Activated CD4-positive, alpha-beta T cell treated with anti-CD3 and anti-CD28 coated beads for 1 hour (primary cell): Measurements from ENCODE around the gene ATR.
"Not testable (repeated sequence)": the region's sequence is repeated elsewhere in the genome, so short reads cannot be mapped to it uniquely, and the experiment has no call there.

Experiments
- DNase-seq: peaks from one replicate; pipeline ENCODE4 v3.0.0-alpha.2; 2020

Gene ATR

GRCh38 chr3:142592268-142592667 is 13.7 kb upstream of the ATR start:
- DNase-seq: not testable (repeated sequence)

GRCh38 chr3:142588703-142589102 is 10.2 kb upstream of the ATR start:
- no peak for DNase-seq

GRCh38 chr3:142586803-142587406 is 8.4 kb upstream of the ATR start:
- DNase-seq: no peak

- not testable (repeated sequence) for DNase-seq
Measured at GRCh38 chr3:142581070-142581469, 2.5 kb upstream of the ATR start.

DNA sequence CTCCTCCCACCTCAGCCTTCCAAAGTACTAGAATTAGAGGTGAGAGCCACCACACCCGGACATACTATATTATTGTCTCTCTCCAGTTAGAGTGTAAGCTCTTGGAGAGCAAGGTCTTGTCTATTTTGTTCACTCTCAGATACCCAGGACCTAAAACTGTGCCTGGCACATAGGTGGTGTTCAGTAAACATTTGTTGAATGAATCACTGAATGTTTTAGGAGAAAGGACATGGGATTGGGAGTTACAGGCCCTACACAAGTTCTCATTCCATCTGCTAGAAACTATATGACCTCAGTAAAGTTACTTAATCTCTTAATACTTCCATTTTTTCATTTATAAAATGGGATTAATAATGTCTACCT is 1.5 kb upstream of the ATR start:
- DNase-seq: no peak

- no peak for DNase-seq
Measured at GRCh38 chr3:142577696-142578328, 721 bp downstream of the ATR start.

DNA sequence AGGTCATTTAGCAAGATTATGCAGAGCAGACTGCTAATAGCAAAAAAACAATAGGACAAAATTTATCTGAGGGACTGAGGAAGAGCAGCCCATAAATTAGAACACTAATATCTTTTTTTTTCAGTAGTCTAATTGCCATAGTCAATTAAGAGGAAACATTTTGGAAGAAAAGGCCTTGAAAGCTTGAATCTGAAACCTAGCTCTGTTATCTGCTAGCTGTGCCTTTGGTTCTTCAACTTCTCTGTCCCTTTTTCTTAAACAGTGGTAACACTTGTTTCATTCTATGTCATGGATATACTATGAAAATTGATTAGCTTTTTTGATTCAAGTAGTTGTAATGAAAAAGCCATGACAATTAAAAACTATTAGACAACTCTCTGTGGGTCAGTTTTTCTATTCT is 1.7 kb downstream of the ATR start:
- DNase-seq: no peak

DNA sequence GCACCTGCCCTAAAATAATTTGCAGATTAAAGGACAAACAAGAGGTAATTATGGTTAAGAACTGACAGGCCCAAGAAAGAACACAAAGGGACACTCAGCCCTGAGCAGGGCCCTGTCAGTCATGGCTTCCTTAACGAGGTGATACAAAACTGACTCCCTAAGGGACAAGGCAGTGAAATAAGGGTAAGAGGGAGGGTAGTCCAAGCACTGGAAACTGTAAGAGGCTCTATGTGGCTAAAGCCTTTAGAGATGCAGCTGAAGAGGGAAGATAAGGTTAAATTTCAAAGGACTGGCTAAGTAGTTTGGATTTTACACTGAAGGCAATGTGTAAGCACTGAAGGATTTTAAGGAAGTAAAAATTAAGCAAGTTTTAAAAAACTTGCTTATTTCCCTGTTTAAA is 3.9 kb downstream of the ATR start:
- DNase-seq: no peak

DNA sequence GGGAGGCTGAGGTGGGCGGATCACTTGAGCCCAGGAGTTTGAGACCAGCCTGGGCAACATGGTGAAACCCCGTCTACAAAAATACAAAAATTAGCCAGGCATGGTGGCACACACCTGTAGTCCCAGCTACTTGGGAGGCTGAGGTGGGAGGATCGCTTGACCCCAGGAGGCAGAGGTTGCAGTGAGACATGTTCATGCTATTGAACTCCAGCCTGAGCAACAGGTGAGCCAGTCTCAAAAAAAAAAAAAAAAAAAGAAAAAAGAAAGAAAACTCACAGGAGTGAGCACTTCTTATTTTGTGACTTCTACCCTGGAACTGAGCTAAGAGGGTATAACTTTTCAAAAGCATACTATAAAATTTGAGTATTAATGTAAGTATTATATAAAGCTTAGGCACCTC is 4.3 kb downstream of the ATR start:
- DNase-seq: not testable (repeated sequence)

- not testable (repeated sequence) for DNase-seq
Measured at GRCh38 chr3:142569422-142569821, 9.1 kb downstream of the ATR start.

DNA sequence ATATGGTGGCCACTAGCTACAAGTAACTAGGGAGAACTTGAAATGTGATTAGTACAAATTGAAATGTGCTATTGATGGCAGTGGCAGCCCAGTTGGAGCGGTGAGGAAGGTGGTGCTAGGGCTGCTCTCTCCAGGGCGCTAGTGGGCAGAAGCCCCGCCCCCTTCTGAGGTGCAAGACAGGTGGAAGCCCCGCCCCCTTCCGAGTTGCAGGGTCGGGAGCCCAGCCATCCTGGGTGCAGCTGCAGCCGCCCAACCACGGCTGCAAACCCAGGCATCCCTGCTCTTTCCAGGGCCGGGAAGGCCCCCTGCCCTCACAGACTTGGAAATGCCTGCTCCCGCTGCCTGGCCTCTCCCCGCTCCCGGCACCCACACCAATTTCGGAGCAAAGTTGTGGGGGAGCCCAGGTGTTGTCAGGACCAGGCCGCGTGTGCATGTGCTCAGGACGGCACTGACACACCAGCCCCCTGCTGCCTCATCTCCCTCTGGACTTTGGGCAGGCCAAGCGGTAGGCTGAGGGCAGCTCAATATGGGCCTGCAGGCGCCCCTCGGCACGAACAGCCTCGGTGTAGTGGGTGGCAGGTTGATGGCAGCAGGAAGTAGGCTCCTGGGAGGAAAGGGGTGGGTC is 10.0 kb downstream of the ATR start:
- no peak for DNase-seq

GRCh38 chr3:142566096-142566495 is 12.4 kb downstream of the ATR start:
- no peak for DNase-seq

GRCh38 chr3:142563496-142563997 is 15.0 kb downstream of the ATR start:
- DNase-seq: no peak

GRCh38 chr3:142560118-142560517 is 18.4 kb downstream of the ATR start:
- DNase-seq: no peak

DNA sequence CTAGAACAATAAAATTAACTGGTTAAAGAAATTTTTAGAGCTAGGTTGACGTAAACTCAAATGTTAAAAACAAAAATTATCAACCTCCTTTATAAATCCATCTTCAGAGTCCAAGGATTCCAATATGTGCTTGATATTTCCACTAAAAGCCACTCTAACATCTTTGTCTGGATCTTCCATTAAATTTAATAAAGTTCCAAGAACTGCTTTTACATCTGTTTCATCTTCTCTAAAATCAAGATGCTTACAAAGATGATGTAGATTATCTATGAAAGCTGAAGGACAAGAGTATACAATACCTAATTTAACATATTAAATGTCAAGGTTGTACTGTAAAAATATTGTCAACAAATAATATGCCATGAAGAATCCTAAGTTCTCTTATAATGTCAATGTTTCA is 24.8 kb downstream of the ATR start:
- DNase-seq: no peak

DNA sequence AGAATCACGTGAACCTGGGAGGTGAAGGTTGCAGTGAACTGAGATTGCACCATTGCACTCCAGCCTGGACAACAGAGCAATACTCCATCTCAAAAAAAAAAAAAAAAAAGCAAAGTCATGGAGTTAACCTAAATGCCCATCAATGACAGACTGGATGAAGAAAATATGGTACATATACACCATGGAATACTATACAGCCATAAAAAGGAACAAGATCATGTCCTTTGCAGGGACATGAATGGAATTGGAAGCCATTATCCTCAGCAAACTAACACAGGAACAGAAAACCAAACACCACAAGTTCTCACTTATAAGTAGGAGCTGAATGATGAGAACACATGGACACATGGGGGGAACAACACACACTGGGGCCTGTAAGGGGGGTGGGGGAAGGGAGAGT is 26.0 kb downstream of the ATR start:
- not testable (repeated sequence) for DNase-seq

- DNase-seq: no peak
Measured at GRCh38 chr3:142549986-142550385, 28.5 kb downstream of the ATR start.

GRCh38 chr3:142543307-142543706 is 35.2 kb downstream of the ATR start:
- no peak for DNase-seq

- DNase-seq: no peak
Measured at GRCh38 chr3:142542054-142542453, 36.5 kb downstream of the ATR start.

- no peak for DNase-seq
Measured at GRCh38 chr3:142536519-142536918, 42.0 kb downstream of the ATR start.

DNA sequence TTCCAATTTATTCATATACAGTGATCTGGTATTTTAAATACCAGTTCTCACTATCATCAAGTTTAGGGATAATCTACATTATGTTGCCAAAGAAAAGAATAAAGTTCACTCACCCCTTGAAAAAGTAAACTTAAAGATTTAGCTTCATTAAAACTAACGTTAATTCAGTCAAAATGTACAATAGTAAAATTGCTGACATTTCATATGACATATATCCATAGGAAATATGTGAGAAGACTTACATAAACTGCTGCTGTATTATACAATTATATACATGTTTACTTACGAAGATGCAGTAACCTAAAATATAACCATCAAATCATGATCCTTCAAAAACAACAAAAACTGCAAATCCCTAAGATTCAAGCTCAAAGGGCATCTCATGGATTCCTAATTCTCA is 44.0 kb downstream of the ATR start:
- DNase-seq: no peak

DNA sequence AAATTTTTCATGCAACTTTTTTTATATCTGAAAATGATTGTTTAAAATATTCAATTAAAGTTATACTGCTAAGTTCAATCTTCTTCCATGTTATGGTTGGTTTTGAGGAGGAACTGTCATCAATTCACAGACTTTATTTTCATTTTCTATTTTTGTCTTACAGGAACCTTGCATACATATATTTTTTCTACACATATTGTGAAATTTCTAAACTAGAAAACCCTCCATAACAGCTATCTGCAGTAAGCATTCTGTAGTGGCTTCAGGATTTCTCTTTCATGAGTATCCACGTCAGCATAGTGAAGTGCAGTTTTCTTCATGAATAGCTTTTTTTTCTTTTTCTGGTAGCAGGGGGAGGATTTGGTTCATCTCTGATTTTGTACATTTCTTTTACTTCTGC is 48.2 kb downstream of the ATR start:
- DNase-seq: no peak

- DNase-seq: no peak
Measured at GRCh38 chr3:142523921-142524566, 54.5 kb downstream of the ATR start.

DNA sequence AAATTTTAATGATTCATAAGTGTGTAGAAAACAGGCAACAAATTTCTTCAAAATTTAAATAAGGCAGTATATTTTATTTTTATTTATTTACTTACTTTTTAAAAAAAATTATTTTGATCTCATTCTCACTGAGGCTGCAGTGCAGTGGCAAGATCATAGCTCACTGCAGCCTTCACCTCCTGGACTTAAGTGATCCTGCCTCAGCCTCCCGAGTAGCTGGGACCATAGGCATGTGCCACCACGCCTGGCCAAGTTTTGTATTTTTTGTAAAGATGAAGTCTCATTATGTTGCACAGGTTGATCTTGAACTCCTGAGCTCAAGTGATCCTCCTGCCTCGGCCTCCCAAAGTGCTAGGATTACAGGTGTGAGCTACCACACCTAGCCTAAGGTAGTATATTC is 69.5 kb downstream of the ATR start:
- no peak for DNase-seq
